Urinary bladder (tissue), 4 donors: ENCODE data around the gene ANKRD24. TPM values are rescaled to one million over a fixed set of nuclear protein-coding genes. Genes with fewer than 3 reads are reported as not detected.

Experiments used
- DNase-seq: peaks from one replicate; pipeline ENCODE4 v3.0.0-alpha.2; 2015; ENCODE audit errors: extremely low spot score
- H3K27ac ChIP-seq: one replicate; pipeline ENCODE4 v1.5.1; 2013; ENCODE audit warnings: low read depth, mild to moderate bottlenecking, moderate library complexity
- H3K36me3 ChIP-seq: one replicate; pipeline ENCODE4 v1.6.1; 2013; ENCODE audit warnings: mild to moderate bottlenecking, moderate library complexity; ENCODE audit not compliant: insufficient read depth
- H3K4me1 ChIP-seq: one replicate; pipeline ENCODE4 v1.6.1; 2013; ENCODE audit warnings: mild to moderate bottlenecking, moderate library complexity; ENCODE audit not compliant: insufficient read depth
- H3K4me3 ChIP-seq: one replicate; pipeline ENCODE4 v1.5.1; 2013; ENCODE audit warnings: low read depth, low read length
- WGBS: extraction: QIAGEN DNeasy Blood & Tissue Kit; methylation state at CpG from one replicate; pipeline ENCODE4 v1.1.7; 2013; 5-methylcytosine and 5-hydroxymethylcytosine counted together
- polyA plus RNA-seq: library from polyadenylated mRNA; stranded (reverse); fragments of 200-250 nt; gene quantifications from one replicate; pipeline ENCODE4 v1.2.3, GENCODE V29; 2013
- total RNA-seq: library from RNA; depleted of rRNA; stranded (reverse); fragments of >200 nt; gene quantifications from one replicate; pipeline ENCODE4 v1.2.3, GENCODE V29; 2014
- donor health status: healthy with polysubstance abuse.
- donor health status: healthy.

ANKRD24 gene
- total and polyA plus RNA-seq, 2 donors: 0.72 to 1.2 TPM

- H3K36me3 ChIP-seq: no peaks in the 10 kb centered on the region
- H3K4me1 ChIP-seq: no peaks in the 10 kb centered on the region
- H3K27ac ChIP-seq: no peak overlapping the region
- no peak for DNase-seq
- WGBS: 15% methylated on average over 67 of the region's 70 CpGs
- H3K4me3 ChIP-seq: no peak overlapping the region
Observed at GRCh38 chr19:4197625-4198466, 15.4 kb downstream of the ANKRD24 start.

- WGBS: 5% methylated on average over 27 of the region's 28 CpGs
- no peaks in the 10 kb centered on the region for H3K36me3 ChIP-seq
- no peak overlapping the region for H3K4me3 ChIP-seq
- no peaks in the 10 kb centered on the region for H3K4me1 ChIP-seq
- no peak overlapping the region for H3K27ac ChIP-seq
- no peak for DNase-seq
Observed at GRCh38 chr19:4198467-4199126, 16.1 kb downstream of the ANKRD24 start.

- Histone ChIP-seq H3K27ac (no peak overlapping the region), H3K4me1 (no peaks in the 10 kb centered on the region), H3K36me3 (no peaks in the 10 kb centered on the region), H3K4me3 (no peak overlapping the region)
- no peak for DNase-seq
- WGBS: 74% methylated on average over 33 of the region's 33 CpGs
Observed at GRCh38 chr19:4199699-4200293, 17.3 kb downstream of the ANKRD24 start.

GRCh38 chr19:4200940-4201542 lies 18.6 kb downstream of the ANKRD24 start:
- WGBS: 82% methylated on average over 2 of the region's 2 CpGs
- DNase-seq: no peak

DNA sequence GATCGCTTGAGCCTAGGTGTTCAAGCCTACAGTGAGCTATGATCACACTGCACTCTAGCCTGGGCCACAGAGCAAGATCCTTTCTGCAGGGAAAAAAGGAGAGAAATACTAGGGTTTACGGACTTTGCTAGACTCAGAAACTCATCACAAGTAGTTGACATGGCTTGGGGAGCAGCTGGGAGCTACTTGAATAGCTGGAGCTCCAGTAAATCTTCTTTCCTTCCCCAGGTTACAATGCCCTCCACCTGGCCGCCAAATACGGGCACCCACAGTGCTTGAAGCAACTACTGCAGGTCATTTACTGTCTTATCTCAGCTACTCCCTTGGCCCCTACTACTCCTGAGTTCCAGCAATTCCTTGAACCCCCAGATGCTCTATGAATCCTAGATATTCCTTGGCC lies 19.3 kb downstream of the ANKRD24 start:
- Histone ChIP-seq H3K36me3 (no peaks in the 10 kb centered on the region), H3K27ac (no peak overlapping the region), H3K4me3 (no peak overlapping the region), H3K4me1 (no peaks in the 10 kb centered on the region)
- DNase-seq: no peak
- 83% methylated on average over 4 of the region's 4 CpGs for WGBS

More at GRCh38 chr19:4200940-4201542, 18.6 kb downstream of the ANKRD24 start:
- Histone ChIP-seq H3K4me3 (no peak overlapping the region), H3K4me1 (no peaks in the 10 kb centered on the region), H3K36me3 (no peaks in the 10 kb centered on the region), H3K27ac (no peak overlapping the region)

DNA sequence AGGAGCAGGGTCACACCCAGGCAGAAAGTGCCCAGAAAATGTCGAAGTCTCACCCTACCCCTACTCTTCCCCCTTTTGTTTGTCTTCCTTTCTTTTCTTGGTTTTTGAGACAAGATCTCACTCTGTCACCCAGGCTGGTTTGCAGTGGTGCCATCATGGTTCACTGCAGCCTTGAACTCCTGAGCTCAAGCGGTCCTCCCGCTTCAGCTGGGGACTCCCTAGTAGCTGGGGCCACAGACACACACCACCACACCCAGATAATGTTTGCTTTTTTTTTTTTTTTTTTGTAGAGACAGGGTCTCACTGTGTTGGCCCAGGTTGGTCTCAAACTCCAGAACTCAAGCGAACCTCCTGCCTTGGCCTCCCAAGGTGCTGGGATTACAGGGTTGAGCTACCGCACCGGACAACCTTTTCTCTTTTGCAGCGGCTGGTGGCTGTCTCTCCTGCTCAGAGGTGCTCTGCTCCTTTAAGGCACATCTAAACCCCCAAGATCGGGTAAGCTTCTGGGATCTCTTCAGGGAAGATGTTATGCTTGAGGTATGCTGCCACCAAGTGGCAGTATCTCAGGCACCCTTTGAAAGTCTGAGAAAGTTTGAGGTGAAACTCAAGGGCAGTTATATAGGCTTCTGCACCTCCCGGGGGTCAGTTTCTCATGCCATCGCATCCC lies 24.5 kb downstream of the ANKRD24 start:
- no peak for DNase-seq
- WGBS: 82% methylated on average over 10 of the region's 10 CpGs
- no peak overlapping the region for H3K4me3 ChIP-seq
- no peak overlapping the region for H3K27ac ChIP-seq
- H3K4me1 ChIP-seq: no peaks in the 10 kb centered on the region
- no peaks in the 10 kb centered on the region for H3K36me3 ChIP-seq

- H3K4me1 ChIP-seq: no peaks in the 10 kb centered on the region
- H3K36me3 ChIP-seq: no peaks in the 10 kb centered on the region
- 76% methylated on average over 13 of the region's 13 CpGs for WGBS
- H3K27ac ChIP-seq: no peak overlapping the region
- no peak overlapping the region for H3K4me3 ChIP-seq
- DNase-seq: no peak
Observed at GRCh38 chr19:4208385-4209094, 26.1 kb downstream of the ANKRD24 start.

DNA sequence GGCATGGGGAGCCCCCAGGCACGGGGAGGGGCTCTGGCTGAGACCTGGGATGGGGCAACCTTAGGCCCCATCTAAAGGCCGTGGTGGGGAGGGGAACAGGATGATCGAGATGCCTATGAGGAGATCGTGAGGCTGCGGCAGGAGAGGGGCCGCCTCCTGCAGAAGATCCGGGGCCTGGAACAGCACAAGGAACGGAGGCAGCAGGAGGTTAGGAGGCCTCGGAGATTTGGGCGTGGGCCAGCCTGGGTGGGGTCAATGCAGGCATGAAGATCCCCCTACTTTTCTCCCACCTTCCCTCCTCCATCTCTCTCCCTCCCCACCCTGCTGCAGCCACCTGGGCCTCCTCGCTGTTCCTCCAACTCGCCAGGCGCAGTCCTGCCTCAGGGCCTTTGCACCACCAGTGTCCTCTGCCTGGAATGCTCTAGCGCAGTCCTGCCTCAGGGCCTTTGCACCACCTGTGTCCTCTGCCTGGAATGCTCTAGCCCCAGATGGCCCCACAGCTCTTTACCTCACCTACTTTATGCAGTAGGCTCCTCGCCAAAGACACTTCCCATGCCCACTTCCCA lies 27.8 kb downstream of the ANKRD24 start:
- 77% methylated on average over 15 of the region's 15 CpGs for WGBS
- Histone ChIP-seq H3K27ac (no peak overlapping the region), H3K4me3 (no peak overlapping the region), H3K4me1 (no peaks in the 10 kb centered on the region), H3K36me3 (no peaks in the 10 kb centered on the region)
- no peak for DNase-seq

GRCh38 chr19:4213116-4213515 lies 30.6 kb downstream of the ANKRD24 start:
- Histone ChIP-seq H3K27ac (no peak overlapping the region), H3K4me3 (no peak overlapping the region), H3K4me1 (no peaks in the 10 kb centered on the region), H3K36me3 (no peaks in the 10 kb centered on the region)
- DNase-seq: no peak
- 88% methylated on average over 3 of the region's 3 CpGs for WGBS

DNA sequence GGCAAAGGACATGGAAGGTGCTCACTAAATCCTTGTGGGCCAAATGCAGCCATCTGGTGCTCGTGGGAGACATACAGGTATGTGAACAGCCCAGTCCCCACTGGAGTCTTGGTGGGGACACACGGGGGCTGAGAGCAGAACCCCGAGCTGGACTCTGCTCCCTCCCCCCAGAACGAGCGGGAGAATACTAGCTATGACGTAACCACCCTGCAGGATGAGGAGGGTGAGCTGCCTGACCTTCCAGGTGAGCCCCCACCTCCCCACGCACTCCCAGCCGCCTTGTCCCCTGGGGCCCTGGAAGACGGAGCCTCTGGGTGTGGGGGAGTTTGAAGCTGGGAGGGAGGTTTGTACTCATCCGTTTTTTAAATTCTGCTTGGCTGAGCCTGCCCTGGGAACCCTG lies 33.3 kb downstream of the ANKRD24 start:
- H3K27ac ChIP-seq: no peak overlapping the region
- no peaks in the 10 kb centered on the region for H3K36me3 ChIP-seq
- WGBS: 65% methylated on average over 10 of the region's 10 CpGs
- DNase-seq: no peak
- no peaks in the 10 kb centered on the region for H3K4me1 ChIP-seq
- H3K4me3 ChIP-seq: no peak overlapping the region

- no peak for DNase-seq
- no peaks in the 10 kb centered on the region for H3K4me1 ChIP-seq
- no peak overlapping the region for H3K27ac ChIP-seq
- WGBS: 84% methylated on average over 6 of the region's 6 CpGs
- no peaks in the 10 kb centered on the region for H3K36me3 ChIP-seq
- no peak overlapping the region for H3K4me3 ChIP-seq
Observed at GRCh38 chr19:4216846-4217245, 34.4 kb downstream of the ANKRD24 start.

DNA sequence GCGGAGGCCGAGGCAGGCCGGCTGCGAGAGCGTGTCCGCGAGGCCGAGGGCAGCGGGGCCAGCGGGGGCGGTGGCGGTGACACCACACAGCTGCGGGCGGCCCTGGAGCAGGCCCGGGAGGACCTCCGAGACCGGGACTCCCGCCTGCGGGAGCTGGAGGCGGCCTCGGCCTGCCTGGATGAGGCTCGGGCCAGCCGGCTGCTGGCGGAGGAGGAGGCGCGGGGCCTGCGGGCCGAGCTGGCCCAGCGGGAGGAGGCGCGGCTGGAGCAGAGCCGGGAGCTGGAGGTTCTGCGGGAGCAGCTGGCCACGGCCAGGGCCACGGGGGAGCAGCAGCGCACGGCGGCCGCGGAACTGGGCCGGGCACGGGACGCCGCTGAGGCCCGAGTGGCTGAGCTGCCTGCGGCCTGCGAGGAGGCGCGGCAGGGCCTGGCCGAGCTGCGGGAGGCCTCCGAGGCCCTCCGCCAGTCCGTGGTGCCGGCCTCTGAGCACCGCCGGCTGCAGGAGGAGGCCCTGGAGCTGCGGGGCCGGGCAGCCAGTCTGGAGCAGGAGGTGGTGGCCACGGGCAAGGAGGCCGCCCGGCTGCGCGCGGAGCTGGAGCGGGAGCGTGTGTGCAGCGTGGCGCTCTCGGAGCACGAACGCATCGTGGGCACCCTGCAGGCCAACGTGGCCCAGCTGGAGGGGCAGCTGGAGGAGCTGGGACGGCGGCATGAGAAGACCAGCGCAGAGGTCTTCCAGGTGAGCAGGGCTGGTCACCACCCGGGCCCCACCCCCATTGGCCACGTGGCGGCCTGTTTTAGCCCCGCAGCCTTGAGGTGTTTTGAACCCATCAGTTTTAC lies 35.2 kb downstream of the ANKRD24 start:
- Histone ChIP-seq H3K4me3 (no peak overlapping the region), H3K36me3 (no peaks in the 10 kb centered on the region), H3K4me1 (no peaks in the 10 kb centered on the region), H3K27ac (no peak overlapping the region)
- no peak for DNase-seq
- 96% methylated on average over 81 of the region's 81 CpGs for WGBS
